ENCODE measurements around the gene PLEKHJ1.

DNA sequence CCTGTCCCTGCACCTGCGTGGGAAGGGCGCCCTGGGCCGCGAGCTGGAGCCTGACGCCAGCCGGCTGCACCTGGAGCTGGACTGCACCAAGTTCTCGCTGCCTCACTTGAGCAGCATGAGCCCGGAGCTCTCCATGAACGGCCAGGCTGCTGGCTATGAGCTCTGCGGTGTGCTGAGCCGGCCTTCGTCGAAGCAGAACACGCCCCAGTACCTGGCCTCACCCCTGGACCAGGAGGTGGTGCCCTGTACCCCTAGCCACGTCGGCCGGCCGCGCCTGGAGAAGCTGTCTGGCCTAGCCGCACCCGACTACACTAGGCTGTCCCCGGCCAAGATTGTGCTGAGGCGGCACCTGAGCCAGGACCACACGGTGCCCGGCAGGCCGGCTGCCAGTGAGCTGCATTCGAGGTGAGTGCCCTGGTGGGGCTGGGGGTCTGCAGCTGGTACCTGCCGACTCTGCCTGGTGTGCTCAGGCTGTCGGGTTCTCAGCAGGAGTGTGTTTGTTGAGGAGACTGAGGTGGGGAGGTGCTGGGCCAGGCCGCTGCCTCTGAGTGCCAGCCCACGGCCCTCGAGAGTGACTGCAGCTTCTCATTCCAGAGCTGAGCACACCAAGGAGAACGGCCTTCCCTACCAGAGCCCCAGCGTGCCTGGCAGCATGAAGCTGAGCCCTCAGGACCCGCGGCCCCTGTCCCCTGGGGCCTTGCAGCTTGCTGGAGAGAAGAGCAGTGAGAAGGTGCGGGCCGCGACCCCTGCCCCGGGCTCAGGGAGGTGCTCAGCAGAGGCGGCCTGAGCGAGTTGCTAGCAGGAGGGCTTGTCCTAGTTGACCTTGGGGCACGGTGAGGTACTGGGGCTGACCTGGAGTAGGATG, 19.5 kb downstream of the PLEKHJ1 start:
- TF ChIP-seq, protein P1, sequence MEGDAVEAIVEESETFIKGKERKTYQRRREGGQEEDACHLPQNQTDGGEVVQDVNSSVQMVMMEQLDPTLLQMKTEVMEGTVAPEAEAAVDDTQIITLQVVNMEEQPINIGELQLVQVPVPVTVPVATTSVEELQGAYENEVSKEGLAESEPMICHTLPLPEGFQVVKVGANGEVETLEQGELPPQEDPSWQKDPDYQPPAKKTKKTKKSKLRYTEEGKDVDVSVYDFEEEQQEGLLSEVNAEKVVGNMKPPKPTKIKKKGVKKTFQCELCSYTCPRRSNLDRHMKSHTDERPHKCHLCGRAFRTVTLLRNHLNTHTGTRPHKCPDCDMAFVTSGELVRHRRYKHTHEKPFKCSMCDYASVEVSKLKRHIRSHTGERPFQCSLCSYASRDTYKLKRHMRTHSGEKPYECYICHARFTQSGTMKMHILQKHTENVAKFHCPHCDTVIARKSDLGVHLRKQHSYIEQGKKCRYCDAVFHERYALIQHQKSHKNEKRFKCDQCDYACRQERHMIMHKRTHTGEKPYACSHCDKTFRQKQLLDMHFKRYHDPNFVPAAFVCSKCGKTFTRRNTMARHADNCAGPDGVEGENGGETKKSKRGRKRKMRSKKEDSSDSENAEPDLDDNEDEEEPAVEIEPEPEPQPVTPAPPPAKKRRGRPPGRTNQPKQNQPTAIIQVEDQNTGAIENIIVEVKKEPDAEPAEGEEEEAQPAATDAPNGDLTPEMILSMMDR (IDR thresholded peaks at IDR 0.05; ENCODE audit: poor library complexity, severe bottlenecking) = no peak
- no peak for TF ChIP-seq EP300 (conservative IDR thresholded peaks at IDR 0.05; ENCODE audit: poor library complexity, severe bottlenecking)
- TF ChIP-seq EZH2 (IDR thresholded peaks at IDR 0.05; ENCODE audit: borderline replicate concordance, insufficient read depth, low read length, poor library complexity, severe bottlenecking) = no peak
- TF ChIP-seq, protein P2, sequence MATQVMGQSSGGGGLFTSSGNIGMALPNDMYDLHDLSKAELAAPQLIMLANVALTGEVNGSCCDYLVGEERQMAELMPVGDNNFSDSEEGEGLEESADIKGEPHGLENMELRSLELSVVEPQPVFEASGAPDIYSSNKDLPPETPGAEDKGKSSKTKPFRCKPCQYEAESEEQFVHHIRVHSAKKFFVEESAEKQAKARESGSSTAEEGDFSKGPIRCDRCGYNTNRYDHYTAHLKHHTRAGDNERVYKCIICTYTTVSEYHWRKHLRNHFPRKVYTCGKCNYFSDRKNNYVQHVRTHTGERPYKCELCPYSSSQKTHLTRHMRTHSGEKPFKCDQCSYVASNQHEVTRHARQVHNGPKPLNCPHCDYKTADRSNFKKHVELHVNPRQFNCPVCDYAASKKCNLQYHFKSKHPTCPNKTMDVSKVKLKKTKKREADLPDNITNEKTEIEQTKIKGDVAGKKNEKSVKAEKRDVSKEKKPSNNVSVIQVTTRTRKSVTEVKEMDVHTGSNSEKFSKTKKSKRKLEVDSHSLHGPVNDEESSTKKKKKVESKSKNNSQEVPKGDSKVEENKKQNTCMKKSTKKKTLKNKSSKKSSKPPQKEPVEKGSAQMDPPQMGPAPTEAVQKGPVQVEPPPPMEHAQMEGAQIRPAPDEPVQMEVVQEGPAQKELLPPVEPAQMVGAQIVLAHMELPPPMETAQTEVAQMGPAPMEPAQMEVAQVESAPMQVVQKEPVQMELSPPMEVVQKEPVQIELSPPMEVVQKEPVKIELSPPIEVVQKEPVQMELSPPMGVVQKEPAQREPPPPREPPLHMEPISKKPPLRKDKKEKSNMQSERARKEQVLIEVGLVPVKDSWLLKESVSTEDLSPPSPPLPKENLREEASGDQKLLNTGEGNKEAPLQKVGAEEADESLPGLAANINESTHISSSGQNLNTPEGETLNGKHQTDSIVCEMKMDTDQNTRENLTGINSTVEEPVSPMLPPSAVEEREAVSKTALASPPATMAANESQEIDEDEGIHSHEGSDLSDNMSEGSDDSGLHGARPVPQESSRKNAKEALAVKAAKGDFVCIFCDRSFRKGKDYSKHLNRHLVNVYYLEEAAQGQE (IDR thresholded peaks at IDR 0.05; ENCODE audit: borderline replicate concordance) = no peak
- TF ChIP-seq MXI1 (conservative IDR thresholded peaks at IDR 0.05; ENCODE audit: poor library complexity, severe bottlenecking) = no peak
- TF ChIP-seq POLR2AphosphoS5 (IDR thresholded peaks at IDR 0.05) = no peak

Data from neural cell (in vitro differentiated cells).